ENCODE results near the gene SLC44A5.
"Not testable (repeated sequence)": the region's sequence is repeated elsewhere in the genome, so short reads cannot be mapped to it uniquely, and the experiment has no call there.

Gene SLC44A5

GRCh38 chr1:75520862-75521475 lies 89.9 kb downstream of the SLC44A5 start:
- no peak for DNase-seq (ENCODE audit: low spot score)

DNA sequence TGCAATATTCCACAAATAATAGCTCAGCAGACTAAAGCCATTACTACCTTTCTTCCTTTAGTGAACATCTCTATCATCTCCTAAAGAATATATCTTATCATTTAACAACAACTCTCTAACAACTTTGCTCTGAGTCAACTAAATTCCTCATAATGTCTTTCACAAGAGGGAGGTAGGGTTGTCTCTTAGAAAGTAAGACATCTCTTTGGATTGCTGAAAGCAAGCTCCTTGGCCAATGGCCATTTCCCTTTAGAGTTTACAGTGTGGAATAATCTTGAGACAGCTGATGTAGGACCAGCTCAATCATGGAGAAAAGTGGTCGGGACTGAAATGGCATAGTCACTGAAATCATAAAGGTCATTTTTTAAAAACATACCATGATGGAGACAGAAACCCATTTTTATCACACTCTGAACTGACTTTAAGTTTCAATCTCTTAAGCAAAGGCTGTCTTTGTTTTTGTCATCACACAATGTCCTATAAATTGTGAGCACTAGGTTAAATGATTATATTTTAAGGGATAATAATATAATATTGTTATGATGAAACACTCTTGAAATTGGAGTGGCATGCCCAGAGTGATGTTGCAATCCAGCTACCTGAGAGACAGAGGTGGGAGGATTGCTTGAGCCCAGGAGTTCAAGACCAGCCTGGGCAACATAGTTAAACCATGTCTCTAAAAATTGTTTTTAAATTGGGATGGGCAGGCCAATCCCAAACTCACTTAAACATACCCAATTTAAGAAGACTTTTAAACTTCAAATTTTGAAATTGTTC lies 91.1 kb downstream of the SLC44A5 start:
- no peak for DNase-seq (ENCODE audit: low spot score)

GRCh38 chr1:75518686-75519085 lies 92.2 kb downstream of the SLC44A5 start:
- DNase-seq (ENCODE audit: low spot score) = no peak

DNA sequence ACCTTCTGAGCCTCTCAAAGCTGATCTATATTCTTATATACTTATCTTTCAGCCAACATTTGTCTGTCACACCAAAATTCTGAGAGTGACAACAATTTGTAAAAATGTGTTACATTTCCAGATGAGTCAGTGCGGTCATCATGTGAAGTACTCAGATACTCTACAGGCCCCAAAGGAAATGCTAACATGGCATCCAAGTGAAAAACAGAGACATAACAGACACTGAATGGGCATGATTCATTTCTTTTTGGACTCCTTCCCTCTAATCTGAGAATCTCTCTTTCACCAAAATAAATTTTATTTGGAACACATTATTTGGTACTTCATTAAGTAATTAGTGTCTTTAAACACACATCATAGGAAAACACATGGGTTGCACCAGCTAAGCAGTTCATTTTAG lies 96.6 kb downstream of the SLC44A5 start:
- DNase-seq (ENCODE audit: low spot score) = no peak

GRCh38 chr1:75506976-75507375 lies 103.9 kb downstream of the SLC44A5 start:
- no peak for DNase-seq (ENCODE audit: low spot score)

DNA sequence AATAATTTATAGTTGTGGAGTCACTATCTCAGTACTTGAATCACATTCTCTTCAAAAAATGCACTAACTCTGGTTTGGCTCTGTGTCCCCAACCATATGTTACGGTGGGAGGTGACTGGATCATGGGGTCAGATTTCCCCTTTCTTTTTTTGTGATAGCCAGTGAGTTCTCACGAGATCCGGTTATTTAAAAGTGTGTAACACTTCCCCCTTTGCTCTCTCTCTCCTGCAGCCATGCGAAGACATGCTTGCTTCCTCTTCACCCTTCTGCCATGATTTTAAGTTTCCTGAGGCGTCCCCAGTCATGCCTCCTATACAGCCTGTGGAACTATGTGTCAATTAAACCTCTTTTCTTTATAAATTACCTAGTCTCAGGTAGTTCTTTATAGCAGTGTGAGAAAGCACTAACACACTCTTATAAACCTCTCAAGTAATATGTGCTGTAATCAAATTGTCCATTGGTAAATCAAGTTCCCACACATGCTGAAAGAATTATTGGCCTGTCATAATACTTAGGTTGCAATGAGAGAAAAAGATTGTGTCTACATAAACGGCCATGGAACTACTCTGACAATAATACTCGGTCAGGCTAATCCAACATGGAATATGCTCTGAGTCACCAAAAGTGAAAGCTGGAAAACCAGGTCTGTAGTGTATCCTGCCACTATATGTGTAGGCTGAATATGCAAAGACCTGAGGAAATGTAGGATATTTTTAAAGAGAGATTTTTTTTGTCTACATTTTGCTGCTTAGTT lies 107.5 kb downstream of the SLC44A5 start:
- no peak for DNase-seq (ENCODE audit: low spot score)

GRCh38 chr1:75502776-75503175 lies 108.1 kb downstream of the SLC44A5 start:
- no peak for DNase-seq (ENCODE audit: low spot score)

DNA sequence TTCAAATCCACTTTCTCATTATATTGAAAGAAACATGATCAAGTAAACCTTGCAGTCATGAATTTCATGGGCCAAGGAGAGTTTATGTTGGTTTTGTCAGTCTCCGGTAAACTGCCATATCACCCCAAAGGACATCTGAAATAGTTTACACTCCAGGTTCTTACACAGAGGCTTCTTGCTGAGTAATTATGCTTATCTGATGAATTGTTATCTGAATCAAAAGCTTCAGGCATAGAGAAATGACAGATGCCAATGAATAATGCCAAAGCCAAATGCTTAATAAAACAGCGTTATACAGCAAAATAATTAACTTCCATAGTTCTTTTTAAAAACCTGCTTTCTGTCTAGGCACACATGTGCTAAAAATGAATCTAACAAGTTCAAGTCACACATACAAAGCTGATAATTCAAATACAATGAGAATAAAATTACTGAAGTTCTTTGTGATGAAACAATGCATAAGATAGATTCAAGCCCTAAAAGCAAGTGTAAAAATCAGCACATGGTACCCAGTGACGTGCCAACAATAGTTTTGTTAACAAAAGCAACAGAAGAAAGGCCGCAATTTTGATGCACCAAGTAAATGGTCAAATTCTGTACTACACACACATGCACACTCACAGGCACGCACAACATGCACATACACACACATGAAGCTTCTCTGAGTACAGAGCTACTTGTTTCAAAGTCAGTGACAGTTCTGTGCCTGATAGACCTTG lies 109.2 kb downstream of the SLC44A5 start:
- DNase-seq (ENCODE audit: low spot score) = no peak

GRCh38 chr1:75492011-75492410 lies 118.9 kb downstream of the SLC44A5 start:
- DNase-seq (ENCODE audit: low spot score) = no peak

DNA sequence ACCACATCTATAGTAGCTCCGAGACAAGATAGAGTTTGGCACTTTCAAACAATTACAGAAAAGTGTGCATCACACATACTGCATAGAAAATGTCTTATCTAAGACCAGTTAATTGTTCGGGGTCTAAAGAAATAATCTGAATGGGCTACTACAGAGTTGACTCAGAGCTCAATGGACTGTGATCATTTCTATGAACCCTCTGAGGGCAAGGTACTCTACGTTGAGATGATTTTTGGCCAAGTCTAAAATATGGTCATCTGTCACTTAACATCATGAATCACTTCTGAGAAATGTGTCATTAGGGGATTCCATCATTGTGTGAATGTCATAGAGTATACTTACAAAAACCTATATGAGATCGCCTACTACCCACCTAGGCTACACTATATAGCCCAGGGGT lies 123.5 kb downstream of the SLC44A5 start:
- DNase-seq (ENCODE audit: low spot score) = no peak

DNA sequence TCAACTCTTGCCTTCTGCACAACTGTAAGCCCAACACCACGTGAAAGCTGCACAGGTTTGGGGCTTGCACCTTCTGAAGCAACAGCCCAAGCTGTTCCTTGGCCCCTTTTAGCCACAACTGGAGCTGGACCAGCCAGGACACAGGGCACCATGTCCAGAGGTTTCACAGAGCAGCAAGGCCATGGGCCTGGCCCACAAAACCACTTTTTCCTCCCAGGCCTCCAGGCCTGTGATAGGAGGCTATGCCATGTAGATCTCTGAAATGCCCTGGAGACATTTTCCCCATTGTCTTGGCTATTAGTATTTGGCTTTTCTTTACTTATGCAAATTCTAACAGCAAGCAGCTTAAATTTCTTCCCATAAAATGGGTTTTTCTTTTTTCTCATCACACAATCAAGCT lies 126.1 kb downstream of the SLC44A5 start:
- DNase-seq (ENCODE audit: low spot score) = no peak

GRCh38 chr1:75482951-75483350 lies 128.0 kb downstream of the SLC44A5 start:
- DNase-seq (ENCODE audit: low spot score) = no peak

DNA sequence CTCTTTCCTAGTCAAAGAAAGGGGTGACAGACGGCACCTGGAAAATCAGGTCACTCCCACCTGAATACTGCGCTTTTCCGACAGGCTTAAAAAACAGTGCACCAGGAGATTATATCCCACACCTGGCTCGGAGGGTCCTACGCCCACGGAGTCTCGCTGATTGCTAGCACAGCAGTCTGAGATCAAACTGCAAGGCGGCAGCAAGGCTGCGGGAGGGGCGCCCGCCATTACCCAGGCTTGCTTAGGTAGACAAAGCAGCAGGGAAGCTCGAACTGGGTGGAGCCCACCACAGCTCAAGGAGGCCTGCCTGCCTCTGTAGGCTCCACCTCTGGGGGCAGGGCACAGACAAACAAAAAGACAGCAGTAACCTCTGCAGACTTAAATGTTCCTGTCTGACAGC lies 134.4 kb downstream of the SLC44A5 start:
- not testable (repeated sequence) for DNase-seq (ENCODE audit: low spot score)

DNA sequence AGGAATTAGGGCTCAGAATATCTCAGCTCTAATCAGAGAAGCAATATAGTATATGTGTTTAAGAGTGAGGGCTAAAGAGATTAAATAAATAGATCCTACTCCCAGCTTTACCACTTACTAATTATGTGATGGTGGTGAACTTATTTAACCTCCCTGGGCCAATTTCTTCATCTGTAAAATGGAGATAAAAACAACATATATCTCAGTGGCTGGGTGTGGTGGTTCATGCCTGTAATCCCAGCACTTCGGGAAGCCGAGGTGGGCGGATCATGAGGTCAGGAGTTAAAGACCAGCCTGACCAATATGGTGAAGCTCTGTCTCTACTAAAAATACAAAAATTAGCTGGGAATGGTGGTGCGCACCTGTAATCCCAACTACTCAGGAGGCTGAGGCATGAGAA lies 135.2 kb downstream of the SLC44A5 start:
- DNase-seq (ENCODE audit: low spot score) = no peak

DNA sequence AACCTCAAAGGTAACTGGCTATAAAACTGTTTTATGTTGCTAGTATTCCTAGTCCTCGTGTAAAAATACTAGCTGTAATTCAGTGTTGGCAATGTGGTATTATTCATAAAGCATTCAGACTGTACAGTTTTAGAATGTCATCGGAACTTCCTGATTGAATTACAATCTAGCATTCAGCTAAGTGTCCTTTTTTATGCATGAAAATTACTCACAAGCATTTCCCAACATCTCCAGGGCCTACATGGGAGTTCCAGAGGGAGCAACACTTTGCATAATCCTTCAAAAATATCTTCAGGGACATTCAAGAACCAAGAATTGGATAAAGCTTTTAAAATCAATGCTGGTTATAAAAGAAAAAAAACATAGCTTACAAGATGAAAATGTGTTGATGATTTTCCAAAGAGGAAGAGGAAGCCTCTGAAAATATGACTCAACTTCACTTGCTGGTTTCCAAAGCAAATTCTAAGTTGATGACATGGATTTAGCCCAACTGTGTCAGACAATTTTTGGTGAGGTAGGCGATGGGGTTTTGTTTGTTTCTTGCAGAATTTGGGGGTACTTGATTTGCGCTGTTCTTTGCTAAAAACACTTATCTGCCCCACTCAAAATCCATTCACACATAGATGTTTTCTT lies 137.8 kb downstream of the SLC44A5 start:
- no peak for DNase-seq (ENCODE audit: low spot score)

- no peak for DNase-seq (ENCODE audit: low spot score)
Measured at GRCh38 chr1:75472089-75472970, 138.6 kb downstream of the SLC44A5 start.

DNA sequence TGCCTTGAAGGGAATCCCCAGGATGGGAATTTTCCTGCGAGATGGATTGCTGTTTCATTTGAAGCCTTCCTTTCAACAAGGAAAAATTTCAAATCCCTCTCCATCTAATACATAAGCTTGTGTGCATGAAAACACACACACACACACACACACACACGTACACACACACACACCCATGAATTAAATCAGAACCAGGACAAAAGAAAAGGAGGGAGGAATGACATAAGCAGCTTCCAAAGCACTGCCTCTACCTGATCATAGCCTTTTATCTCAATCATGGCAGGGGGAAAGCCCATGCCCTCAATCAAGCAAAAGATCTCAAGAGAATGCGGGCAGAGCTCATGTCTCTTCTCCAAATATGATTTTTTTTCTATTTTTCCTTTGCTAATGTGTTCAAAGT lies 139.7 kb downstream of the SLC44A5 start:
- no peak for DNase-seq (ENCODE audit: low spot score)

DNA sequence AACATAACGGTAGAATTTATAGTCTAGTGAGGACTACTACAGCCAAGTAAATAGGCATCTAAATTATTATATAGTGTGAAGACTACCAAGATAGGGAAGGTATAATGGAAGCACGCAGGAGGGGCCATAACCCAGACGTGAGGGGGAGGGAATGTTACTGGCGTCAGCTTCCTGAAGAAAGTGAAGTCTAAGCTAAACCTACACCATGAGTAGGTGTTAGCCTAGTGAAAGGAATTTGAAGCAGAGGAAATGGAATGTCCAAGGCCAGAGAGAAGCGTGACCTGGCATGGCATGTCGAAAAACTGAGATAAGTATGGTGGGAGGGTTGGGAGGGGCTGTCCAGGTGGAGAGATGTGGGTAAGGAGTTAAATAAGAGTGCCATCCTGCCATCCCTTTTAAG lies 140.5 kb downstream of the SLC44A5 start:
- no peak for DNase-seq (ENCODE audit: low spot score)

DNA sequence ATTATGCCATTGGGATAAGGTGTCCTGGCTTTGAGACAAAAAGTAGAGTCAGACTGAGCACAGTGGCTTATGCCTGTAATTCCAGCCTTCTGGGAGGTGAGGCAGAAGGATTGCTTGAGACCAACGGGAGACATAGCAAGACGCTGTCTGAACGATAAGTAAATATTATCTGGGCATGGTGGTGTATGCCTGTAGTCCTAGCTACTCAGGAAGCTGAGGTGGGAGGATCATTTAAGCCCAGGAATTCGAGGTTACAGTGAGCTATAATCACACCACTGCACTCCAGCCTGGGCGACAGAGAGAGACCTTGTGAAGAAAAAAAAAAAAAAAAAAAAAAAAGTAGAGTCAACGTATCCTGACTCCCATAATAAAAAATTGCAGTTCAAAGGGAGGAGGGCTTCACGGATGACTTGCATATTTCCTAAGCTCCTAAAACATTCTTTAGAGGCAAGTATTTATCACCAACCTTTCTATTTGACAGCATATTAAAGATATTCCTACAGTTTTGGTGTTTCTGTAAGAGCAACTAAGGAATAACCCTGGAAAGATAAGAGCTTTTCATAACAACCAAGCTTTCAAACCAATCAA lies 141.2 kb downstream of the SLC44A5 start:
- DNase-seq (ENCODE audit: low spot score) = no peak

- DNase-seq (ENCODE audit: low spot score) = no peak
Measured at GRCh38 chr1:75461808-75462325, 149.0 kb downstream of the SLC44A5 start.
